ENCODE results near the gene LAMB2.

GRCh38 chr3:49131040-49131439, 1.8 kb downstream of the LAMB2 start:
- TF ChIP-seq RARB (CRISPR knock-in tag; IDR thresholded peaks at IDR 0.05) (no peak), ZNF8 (CRISPR knock-in tag; IDR thresholded peaks at IDR 0.05) (no peak), OSR1 (CRISPR knock-in tag; IDR thresholded peaks at IDR 0.05) (no peak), ZFP30 (CRISPR knock-in tag; IDR thresholded peaks at IDR 0.05) (no peak), CSRNP3 (CRISPR knock-in tag; IDR thresholded peaks at IDR 0.05) (no peak), PATZ1 (CRISPR knock-in tag; IDR thresholded peaks at IDR 0.05; ENCODE audit: borderline replicate concordance) (no peak), PPARA (CRISPR knock-in tag; IDR thresholded peaks at IDR 0.05; ENCODE audit: borderline replicate concordance) (no peak), ARNTL (CRISPR knock-in tag; IDR thresholded peaks at IDR 0.05; ENCODE audit: borderline replicate concordance, low read depth) (no peak), TOX (CRISPR knock-in tag; IDR thresholded peaks at IDR 0.05; ENCODE audit: borderline replicate concordance) (no peak), ZC3H10 (CRISPR knock-in tag; IDR thresholded peaks at IDR 0.05) (no peak)
